Embryonic facial prominence (tissue), 1 donor: ENCODE results near the gene HBQ1.
"Not testable (repeated sequence)": the region's sequence is repeated elsewhere in the genome, so short reads cannot be mapped to it uniquely, and the experiment has no call there.

Experiments used
- DNase-seq: peaks from one replicate; pipeline ENCODE4 v3.0.0-alpha.2; 2016; ENCODE audit errors: extremely low spot score

HBQ1 gene

DNA sequence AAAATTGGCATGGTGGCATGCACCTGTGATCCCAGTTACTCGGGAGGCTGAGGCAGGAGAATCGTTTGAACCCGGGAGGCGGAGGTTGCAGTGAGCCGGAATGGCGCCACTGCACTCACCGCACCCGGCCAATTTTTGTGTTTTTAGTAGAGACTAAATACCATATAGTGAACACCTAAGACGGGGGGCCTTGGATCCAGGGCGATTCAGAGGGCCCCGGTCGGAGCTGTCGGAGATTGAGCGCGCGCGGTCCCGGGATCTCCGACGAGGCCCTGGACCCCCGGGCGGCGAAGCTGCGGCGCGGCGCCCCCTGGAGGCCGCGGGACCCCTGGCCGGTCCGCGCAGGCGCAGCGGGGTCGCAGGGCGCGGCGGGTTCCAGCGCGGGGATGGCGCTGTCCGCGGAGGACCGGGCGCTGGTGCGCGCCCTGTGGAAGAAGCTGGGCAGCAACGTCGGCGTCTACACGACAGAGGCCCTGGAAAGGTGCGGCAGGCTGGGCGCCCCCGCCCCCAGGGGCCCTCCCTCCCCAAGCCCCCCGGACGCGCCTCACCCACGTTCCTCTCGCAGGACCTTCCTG is at the start of gene HBQ1:
Gene HBQ1, plus strand, starts transcription at position 359 of the 575 bp plus-strand sequence. Its CDS starts 28 bp downstream, at position 387.
- no peak for DNase-seq

GRCh38 chr16:130533-131173 is 49.6 kb upstream of the HBQ1 start:
- DNase-seq: no peak

- DNase-seq: no peak
These were observed 48.1 kb upstream of the HBQ1 start for GRCh38 chr16:132120-132519.

DNA sequence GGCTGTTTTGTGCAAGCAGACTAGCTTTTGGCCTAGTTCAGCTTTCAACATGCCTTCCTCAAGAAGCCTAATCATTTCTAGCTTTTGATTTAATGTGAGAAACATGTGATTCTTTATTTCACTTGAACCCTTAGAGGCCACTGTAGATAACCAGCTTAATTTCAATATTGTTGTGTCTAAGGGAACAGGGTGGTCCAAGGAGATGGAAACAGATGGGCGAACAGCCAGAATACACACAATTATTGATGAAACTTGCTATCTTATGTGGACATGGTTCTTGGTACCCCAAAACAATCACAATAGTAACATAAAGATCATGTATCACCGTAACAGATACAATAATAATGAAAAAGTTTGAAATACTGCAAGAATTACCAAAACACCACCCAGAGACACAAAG is 46.5 kb upstream of the HBQ1 start:
- DNase-seq: no peak

GRCh38 chr16:138049-138417 is 42.2 kb upstream of the HBQ1 start:
- no peak for DNase-seq

DNA sequence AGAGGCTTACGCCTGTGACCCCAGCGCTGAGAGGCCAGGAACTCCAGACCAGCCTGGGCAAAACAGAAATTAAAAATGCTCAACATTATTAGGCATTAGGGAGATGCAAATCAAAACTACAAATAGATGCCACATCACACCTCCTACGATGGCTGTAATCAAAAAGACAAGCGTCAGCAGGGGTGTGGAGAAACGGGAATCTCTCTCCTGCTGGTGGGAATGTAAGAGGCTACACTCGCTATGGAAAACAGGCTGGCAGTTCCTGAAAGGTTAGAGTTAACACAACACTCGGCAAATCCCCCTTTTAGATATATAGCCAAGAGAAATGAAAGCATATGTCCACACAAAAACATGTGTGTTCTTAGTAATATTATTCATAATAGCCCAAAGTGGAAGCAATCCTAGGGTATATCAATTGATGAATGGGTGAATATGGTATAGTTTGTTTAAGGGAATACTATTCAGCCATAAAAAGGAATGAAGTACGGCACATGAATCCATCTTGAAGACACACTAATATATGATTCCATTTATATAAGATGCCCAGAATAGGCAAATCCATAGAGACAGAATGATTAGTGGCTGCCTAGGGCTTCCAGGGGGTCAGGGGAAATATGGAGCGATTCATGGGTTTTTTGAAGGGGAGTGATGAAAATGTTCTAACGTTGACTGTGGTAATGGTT is 39.9 kb upstream of the HBQ1 start:
- DNase-seq: no peak

DNA sequence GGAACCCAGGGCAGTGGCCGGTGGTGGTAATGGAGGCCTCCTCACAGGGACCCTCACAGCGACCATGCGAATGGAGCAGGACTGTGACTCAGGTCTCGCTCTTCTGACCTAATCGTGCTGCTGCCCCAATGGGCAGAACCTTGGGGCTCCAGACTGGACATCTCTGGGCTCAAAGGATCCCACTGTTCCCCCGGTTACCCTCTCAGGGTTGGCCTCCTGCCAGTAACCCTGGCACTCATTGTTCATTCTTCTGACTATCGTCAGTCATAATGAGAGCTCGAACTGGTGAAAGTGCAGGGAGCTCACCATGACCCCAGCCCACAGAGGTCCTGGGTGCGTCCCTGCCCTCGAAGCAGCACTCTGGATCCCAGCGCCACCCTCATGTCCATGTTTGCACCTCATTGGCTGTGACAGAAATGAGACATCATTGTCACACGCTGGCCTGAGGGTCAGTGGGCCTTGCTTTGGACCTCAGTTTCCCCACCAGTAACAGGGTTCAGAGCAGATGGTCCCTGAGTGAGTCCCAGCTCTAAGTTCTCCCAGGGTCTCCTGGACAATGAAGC is 37.8 kb upstream of the HBQ1 start:
- no peak for DNase-seq

DNA sequence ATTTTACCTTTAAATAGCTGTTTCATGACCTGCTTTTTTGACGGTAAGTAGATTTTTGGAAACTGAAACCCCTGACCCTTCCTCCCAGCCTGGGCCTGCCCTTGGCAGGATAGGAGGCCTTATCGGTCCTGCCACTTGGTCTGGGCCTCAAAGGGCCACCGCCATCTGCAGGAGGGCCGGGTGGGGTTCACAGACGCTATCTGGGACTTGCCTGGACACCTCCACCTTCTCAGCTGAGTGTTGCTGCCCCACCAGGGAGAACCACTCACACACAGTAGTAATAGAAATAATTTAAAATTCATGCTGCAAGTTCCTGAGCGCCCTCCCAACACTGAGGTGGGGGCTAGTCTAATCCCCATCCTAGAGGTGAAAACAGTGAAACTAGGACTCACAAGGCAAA is 37.2 kb upstream of the HBQ1 start:
- no peak for DNase-seq

DNA sequence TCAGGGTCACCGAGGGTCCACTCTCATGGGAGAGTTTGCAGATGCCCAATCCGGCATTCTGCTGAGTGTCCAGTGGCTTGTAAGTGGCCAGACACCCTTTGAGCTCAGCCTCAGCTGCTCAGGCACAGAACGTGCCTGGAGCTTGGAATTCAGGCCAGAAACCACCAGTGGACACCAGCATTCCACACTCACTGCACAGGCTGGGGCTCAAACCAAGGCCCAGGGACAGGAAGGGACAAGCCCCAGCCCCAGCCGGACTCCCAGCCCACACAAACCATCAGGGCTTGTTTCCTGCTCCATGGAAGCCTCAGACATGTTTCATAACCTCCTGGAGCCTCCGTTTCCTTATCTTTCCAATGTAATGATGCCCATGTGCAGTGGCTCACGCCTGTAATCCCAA is 36.8 kb upstream of the HBQ1 start:
- DNase-seq: no peak

DNA sequence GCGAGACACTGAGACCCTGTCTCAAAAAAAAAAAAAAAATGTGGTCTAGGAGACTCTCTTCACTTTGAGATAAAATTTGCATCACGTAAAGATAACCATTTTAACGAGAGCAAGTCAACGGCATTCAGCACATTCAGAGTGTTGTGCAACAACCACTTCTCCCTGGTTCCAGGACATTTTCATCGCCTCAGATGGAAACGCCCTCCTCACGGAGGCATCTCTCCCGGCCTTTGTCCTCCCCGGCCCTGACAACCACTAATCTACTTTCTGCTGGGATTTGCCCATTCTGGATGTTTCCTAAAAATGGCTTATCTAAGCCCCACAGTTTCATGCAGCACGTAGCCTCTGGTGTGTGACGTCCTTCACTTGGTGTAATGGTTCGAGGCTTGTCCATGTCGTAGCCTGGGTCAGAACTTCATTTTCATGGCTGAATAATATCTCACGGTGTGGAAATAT is 35.4 kb upstream of the HBQ1 start:
- no peak for DNase-seq

DNA sequence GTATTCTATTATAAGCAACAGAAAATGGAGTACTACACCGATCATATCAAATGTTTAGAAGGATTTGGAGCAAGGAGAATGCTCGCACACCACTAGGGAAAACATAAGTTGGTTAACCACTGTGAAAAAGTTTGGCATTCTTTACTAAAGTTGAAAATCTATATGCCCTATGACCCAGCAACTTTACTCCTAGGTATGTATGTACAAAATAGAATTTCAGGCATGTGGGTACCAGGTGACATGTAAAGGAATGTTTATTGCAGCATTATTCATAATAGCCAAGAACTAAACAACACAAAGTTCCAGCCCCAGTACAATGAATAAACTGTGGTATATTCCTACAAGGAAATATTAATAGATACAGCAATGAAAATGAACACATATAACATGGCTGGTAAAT is 33.6 kb upstream of the HBQ1 start:
- no peak for DNase-seq

- no peak for DNase-seq
These were observed 31.1 kb upstream of the HBQ1 start for GRCh38 chr16:149024-149660.

DNA sequence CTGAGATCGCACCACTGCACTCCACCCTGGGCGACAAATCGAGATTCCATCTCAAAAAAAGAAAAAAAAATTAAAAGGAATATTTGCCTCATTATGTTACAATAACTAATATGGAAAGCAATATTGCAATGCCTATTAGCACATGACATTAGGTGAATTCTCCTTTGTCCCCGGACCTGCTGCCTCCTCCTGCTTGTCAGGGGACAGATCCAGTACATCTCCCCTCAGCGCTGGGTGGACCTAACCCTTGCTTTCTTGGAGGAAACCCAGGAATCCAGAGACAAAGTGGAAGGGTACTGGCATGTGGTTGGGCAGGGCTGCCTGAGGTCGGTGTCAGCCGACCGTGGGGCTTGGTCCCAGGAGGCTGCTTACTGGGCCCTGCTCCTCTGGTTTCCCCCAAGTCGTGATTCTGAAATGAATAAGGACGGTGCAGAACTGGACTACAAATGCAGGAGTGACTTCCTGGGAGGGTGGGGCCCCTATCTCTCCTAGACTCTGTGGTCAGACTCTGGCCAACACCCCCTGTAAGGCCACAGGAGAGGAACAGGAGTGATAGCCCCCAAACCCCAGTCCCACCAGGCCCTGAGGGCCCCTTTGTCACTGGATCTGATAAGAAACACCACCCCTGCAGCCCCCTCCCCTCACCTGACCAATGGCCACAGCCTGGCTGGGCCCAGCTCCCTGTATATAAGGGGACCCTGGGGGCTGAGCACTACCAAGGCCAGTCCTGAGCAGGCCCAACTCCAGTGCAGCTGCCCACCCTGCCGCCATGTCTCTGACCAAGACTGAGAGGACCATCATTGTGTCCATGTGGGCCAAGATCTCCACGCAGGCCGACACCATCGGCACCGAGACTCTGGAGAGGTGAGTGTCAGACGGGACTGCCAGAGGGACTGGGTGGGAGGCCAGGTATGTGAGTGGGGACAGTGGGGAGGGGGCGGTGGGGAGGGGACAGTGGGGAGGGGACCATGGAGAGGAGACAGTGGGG is 27.8 kb upstream of the HBQ1 start, which contains the start of gene HBZ:
Gene HBZ, plus strand, starts transcription at position 504 of the 988 bp plus-strand sequence. Its CDS starts 266 bp downstream, at position 770.
- DNase-seq: no peak

- not testable (repeated sequence) for DNase-seq
These were observed 27.1 kb upstream of the HBQ1 start for GRCh38 chr16:153129-153521.

GRCh38 chr16:153550-154216 is 26.6 kb upstream of the HBQ1 start:
- DNase-seq: not testable (repeated sequence)

- DNase-seq: no peak
These were observed 25.8 kb upstream of the HBQ1 start for GRCh38 chr16:154217-155030.

GRCh38 chr16:155031-155398 is 25.2 kb upstream of the HBQ1 start:
- DNase-seq: no peak

GRCh38 chr16:159136-159849 is 21.0 kb upstream of the HBQ1 start:
- DNase-seq: no peak

- not testable (repeated sequence) for DNase-seq
These were observed 20.0 kb upstream of the HBQ1 start for GRCh38 chr16:160242-160641.
